RCC 7860 (cell line): ENCODE measurements around the gene EMP1.

Experiments used
- DNase-seq: peaks from one replicate; pipeline ENCODE4 v3.0.0-alpha.2; 2015; ENCODE audit warnings: low spot score
- FAIRE-seq: peaks from 2 replicates; lab custom pipeline; 2012; peaks lifted over from hg19 to GRCh38; lab: Jason Lieb, UNC

Gene EMP1, protein sequence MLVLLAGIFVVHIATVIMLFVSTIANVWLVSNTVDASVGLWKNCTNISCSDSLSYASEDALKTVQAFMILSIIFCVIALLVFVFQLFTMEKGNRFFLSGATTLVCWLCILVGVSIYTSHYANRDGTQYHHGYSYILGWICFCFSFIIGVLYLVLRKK

DNA sequence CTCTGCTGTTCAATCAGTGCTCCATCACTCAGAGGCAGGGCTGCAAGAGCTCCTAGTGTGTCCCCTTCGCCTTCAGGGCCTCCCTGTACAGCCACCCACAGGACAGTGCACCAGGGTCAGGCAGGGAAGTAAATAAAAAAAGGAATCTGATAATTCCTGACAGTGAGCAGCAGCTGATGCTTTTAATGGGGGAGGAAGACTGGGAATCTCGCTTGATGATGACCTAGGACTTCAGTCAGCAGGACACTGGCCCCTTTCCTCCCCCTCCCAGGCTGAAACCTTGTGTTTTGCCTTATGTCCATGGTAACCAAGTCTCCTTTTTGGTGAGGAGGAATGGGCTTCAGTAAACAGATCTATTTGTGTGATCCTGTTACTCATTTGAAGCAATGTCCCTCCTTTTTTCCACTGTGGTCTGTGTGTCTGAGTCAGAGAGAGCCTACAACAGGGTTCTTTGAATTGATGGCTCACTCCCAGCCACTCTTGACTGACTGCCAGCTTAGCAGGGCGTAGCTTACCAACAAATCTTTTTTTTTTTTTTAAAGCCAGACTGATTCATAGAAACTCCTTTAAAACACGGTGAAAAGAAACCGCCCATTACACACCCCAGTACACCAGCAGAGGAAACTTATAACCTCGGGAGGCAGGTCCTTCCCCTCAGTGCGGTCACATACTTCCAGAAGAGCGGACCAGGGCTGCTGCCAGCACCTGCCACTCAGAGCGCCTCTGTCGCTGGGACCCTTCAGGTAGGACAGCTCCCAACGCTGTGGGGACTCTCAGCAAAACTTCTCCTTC lies at the start of gene EMP1:
EMP1 (plus strand) TSS at position 597 of the 792 bp plus-strand sequence. CDS start 14,785 bp downstream, outside the sequence.
- FAIRE-seq (peak; percentile 98), DNase-seq (peak; percentile 99)

DNA sequence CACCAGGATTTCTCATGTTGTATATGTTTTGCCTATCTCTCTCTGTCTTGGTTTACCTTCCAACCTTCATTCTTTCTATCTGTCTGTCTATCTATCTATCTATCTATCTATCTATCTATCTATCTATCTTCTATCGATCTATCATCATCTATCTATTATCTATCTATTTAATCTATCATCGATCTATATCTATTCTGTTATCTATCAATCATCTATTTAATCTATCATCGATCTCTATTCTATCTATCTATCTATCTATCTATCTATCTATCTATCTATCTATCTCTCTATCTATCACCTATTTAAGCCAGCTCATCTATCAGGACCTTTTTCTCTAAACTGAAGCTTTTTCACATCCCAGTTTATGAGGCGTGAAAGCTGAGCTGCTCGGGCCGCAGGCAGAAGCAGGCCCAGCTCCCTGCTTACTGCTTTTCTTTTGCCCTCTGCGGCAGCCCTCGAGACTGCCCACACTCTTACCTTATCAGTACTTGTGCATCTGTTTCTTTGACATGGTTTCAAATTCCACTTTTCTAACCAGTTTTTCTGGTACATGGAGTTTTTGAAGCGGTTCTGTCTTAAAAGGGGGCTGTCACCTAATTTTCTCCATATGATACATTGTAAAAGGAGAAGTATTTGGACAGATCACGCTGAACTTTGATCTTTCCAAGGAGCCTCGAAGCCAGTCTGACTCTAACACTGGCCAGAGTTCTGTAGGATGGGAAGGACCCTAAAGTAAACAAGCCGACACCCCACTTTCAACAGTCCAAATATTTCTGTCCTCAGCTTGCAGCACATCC lies 48.6 kb upstream of the EMP1 start:
- DNase-seq (no peak), FAIRE-seq (no peak)

DNA sequence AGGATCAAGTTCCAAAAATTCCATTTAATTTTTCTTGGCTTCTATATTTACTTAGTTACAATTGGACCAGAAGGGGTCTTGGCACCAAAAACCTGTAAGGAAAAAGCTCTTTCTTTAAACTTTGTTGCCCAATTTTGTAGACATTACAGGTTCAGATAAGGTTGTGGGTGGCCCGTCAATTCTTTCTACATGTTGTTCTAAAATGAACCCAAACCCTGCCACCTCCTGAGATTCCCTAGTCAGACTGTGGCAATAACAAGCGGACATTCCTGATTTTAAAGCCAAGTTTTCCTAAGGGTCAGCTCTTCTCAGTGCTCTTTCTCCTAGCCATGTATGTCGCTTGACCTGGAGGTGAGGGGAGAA lies 48.1 kb upstream of the EMP1 start:
- DNase-seq (no peak), FAIRE-seq (no peak)

DNA sequence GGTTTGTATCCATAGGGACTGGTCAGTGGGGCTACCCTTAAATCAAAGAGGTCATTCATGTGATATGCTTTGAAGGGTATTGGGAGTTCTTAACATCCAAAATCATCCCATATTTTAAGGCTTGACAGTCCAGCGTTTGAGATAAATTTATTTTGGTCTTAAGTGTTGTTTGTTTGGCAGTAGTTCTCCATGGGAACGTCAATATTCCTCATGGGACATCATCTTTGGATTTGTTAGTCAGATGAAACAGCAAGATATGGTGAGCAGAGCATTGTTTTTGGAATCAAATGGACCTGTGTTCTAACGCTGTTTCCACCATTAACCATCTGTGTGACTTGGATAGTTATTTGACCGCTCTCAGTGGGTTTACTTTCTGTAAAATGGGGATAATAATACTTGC lies 47.1 kb upstream of the EMP1 start:
- DNase-seq: no peak
- no peak for FAIRE-seq

DNA sequence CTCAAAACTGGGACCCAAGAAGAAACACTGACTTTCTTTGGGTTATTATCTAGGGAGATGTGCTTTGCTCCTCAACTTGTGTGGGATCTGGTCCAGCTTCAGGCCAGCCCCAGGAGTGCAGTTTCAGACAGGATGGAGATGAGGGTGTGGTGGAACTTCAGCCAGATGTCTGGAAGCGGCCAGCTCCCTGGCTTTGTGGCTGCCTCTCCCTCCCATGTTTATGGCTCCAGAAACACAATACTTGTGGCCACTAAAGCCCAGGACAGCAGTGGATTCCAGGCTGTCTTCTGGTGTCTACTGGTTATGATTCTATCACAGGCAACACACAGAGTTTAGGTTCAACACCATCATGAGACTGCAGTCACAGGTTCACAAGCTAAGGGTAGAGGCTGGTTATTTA lies 44.2 kb upstream of the EMP1 start:
- DNase-seq: no peak
- FAIRE-seq: no peak

DNA sequence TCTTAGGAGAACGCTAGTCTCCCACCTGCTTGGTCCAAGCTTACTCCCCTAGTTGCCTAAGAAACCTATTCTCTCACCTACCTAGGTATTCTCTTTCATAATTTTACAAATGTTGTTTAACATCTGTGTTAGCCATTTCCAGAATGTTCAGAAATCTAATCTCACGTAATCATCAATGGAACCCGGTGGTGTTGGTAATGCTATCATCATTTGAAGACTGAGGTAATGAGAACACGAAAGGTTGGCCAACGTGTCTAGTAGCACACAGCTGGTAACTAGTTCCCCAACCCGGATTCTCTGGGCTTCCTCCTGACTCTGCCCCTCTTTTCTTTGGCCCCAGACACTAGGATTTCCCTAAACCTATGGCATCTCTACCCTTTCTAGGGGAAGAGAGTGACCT lies 43.8 kb upstream of the EMP1 start:
- no peak for FAIRE-seq
- no peak for DNase-seq

DNA sequence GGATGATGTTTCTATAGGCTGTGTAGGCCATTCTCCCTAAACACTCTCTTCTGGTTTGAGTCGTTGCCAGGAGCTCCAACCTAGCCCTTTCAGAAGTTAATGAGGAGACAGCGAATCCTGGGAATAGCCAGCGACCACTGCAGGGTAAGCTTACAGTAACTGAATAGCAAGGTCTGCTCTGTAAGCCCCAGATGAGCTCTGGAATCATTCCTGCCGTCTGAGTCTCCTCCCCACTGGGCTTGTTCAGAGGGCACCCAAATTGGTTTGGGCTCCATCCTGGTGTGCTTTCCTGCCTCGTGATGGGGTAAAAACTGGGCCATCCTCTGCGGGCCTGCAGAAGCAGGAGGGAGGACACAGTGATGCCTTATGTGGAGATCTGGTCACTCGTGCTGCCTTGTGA lies 43.3 kb upstream of the EMP1 start:
- DNase-seq (no peak), FAIRE-seq (no peak)

DNA sequence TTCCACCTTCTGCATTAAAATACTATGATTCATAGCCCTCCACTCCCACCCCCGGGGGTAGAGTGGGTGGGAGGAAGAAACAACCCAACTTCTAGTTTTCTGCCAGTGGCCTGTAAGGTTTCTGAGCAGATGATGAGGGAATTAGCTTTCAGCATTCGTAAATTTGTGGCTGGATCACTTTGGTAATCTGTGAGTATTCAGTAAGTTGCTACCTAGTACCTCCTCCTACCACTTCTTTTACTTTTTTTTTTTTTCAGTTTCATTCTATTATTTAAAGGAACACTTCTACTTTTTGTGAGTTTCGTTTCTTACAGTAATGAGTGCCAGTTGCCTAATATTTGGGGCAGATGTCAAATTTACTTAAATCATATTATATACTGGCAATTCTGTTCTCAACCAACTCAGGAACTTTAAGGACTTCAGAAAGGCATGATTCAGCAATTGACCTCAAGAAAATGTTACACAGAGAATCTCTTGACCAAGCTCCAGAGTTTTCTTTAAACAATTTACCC lies 42.4 kb upstream of the EMP1 start:
- no peak for FAIRE-seq
- DNase-seq: no peak

DNA sequence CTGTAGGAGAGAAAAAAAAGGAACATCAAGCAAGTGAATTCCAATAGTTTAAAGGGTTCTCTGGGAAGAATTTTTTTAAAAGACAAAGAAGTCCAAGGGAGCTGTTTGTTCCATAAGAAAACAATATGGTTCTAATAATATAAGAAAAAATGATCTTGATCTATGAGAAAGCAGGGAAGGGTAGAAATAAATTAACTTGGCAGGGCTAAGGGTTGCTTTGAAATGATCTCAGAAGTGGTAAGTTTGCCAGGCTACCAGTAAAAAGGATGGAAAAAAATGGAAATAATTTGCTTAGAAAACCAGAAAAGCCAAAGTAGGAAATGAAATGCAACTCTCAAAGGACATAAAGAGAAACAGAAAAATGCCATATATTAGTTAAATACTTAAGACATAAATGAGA lies 41.7 kb upstream of the EMP1 start:
- DNase-seq (no peak), FAIRE-seq (no peak)

DNA sequence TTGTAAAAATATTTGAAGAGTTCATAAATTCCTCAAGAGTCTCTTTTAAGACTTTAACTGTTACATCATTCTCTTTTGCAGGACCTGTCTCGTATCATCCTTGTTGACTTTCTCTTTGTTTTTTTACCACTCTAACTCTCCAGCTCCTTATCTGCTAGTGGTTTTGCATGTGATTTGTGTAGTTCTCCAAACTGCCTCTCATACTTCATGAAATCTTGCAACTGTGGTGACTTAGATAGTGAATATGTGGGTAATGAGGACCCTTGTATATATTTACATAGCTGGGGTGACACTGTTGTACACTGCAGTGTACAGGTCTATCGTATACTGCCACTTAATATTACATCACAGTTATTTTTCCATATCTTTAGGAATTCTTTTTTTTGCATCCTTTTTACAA lies 40.2 kb upstream of the EMP1 start:
- FAIRE-seq (no peak), DNase-seq (no peak)

DNA sequence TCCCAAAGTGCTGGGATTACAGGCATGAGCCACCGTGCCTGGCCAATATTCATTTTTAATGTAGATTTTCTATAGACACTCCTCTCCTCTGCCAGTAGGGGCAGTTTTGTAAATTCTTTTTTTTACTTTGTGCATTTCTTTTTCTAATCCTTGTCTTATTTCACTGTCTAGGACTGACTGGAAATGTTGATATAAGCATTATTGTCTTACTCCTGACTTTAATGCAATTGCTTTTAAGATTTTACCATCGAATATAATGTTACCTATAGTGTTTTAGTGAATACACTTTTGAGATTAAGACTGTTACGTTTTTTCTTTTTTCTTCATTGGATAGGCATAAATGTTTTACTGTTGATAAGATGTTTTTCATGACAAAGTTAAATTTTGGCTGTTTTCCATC lies 35.4 kb upstream of the EMP1 start:
- no peak for FAIRE-seq

DNA sequence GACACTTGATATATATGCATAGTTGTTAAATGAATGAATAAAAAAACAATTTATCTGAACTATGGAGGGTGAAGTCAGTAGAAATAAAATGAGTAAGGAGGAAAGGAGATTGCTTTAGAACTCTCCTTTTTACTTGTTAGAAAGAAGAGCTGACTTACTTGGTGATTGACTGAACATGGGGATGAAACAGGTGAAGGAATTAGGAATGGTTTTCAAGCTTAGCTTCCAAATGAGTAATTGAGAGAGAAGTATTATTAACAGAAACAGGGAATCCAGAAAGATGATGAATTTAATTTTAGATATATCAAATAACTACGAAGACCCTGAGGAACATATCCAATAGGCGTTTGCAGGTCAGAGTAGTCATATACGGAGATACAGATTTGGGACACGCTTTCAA lies 33.6 kb upstream of the EMP1 start:
- FAIRE-seq (no peak), DNase-seq (no peak)

More for the DNA sequence above, 35.4 kb upstream of the EMP1 start:
- no peak for DNase-seq

DNA sequence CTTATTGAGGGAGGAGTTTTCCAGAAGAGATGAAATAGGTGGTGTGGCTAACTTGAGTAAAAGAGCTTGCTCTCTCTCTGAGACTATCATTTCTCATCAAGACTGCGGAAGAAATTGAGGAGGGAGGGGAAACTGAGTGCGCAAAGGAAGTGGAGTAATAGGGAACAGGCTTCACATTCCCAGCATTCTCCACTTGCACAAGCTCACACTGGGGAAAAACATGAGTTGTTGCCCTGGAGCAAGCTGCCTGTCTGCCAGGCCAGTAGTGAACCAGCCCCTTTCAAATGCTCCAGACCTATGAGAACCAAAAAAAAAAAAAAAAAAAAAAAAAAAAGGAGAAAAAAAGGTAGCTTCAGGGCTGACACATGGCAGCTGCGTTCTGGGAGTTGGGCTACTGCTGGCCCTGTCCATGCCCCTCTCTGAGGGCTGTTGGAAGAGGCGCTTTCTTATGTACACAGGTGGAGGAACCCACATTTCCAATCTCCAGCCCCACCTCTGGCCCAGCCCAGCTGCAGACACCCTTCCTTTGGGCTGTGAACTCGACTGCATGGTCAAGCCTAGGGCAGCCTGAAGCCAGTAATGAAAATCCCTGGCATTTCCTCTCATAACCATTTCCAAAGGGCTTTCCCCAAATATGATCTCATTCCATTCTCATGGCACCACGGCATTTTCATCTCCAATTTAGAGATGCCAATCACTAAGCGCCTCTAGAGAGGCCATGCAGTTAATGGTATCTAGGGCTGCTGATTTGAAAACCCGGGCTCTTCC lies 32.5 kb upstream of the EMP1 start:
- no peak for DNase-seq
- FAIRE-seq: no peak

DNA sequence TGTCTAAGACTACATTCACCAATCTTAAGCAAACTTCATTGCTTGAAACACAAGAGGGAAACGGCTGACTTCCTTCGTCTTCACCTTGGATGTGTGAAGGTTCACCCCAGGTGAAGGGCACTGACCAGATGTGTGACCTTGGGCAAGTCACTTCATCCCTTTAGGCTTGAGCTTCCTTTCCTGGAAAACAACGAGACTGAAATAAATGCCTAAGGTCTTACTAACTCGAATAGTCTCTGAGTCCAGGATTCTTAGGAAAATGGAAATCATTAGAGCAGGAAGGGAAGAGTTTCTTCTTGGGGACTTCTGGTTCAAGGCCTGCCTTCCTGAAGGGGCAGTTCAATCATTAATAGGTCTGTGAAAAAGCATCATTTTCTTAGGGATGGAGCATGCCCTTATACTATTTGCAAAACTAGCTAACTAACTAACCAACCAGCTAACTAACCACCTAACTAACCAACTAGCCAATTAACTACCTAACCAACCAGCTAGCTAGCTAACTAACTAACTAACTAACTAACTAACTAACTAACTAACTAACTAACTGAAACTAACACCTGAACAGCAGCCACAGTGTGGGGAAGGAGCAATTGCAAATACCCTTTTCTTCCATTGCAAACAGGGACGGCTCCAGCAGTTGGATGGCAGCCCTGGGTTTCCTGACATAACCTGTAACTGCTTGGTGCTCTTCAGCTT lies 31.5 kb upstream of the EMP1 start:
- no peak for FAIRE-seq
- no peak for DNase-seq

DNA sequence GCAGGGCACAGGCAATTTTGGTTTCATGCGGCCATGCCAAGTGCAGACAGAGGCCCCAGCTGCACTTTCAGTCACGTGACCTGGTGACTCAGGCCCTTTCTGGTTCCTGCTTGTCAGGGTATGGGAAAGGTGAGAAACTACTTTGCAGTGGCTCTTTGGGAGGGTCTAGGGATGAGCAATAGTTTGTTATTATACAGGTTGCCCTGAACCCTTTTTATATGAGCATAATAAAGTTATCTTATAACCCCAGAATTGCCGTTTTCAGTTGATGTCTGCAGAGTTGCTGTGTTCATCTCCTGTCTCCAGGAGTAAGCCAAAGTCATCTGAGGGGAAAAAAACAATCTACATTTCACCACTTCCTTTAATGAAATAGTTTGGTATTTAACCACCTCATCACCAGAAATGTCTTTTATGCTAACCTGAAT lies 30.9 kb upstream of the EMP1 start:
- FAIRE-seq (no peak), DNase-seq (peak; percentile 40)

DNA sequence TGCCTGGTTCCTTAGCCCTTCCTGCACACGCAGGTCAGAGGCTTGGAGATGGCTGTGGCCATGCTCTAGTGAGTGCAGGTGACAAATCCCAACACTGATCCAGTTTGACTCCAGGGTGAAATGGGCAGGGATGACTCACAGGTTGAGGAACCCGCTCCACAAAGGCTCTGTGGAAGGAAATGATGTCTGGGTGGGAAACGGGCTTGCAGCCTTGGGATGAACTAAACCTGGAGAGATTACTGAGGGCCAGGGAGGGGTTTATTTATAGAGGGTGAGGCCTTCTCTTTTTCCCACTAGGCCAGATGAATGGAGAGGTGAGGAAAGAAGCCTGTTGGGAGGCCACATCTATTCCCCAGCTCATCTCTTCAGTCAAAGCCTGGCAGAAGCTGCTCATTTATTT lies 29.3 kb upstream of the EMP1 start:
- DNase-seq: no peak
- no peak for FAIRE-seq

DNA sequence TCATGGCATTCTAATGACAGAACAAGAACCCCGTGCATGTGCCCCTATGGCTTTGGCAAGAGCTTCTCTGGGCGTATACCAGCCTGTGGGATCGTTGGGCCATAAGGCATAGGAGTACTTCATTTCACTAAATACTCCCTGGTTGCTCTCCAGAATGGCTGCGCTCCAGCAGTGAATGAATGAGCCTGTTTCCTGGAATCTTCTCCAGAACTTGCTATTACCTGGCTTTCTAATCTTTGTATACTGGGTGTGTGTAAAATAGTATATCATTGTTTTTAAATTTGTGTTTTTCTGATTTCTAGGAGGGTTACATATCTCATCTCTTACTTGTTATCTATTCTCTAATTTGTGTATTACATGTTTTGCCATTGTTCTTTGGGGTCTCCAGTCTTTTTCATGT lies 28.6 kb upstream of the EMP1 start:
- FAIRE-seq (no peak), DNase-seq (no peak)

DNA sequence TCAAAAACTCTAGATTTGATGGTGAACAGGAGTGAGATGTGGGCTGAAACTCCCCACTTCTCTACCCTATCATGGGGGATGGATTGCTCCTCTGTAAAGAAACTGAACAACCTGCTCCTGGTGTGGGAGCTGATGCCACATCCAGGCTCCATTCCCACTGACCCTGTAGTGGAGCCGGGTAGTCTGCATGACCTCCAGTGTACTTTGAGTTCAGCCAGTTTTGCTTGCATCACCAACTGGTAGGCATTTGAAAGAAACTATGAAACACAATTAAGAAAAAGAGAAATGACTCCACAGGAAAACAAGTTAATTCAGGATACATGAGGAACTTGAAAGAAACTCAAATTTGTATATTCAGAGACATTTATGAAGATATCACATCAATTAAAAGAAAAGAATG lies 27.3 kb upstream of the EMP1 start:
- FAIRE-seq: no peak
- DNase-seq: no peak

DNA sequence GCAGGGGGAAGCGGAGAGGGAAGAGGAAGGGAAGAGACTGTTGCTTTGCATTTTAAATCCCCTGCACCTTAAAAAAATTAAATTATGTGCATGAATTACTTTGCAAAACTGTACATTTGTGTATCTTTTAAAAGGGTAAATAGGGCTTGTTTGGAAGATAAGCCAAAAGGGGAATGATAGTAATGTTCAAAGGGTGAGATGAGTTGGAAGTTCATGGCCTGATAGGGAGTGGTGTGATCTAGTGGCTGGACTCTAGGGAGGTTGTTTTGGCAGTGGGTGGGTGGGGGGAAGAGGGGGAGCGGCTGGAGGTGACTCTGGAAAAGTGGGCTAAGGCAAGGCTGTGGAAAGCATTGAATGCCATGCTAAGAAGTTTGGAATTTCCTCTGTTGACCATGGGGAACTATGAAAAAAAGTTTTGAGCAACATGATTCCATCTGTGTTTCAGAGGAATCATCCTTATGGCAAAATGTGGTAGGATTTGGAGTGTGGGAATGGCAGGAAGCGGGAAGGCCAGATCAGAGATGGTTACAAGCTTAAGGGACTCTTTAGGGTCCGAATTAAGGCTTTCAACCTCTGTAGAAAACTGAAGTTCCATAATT lies 25.5 kb upstream of the EMP1 start:
- DNase-seq (no peak), FAIRE-seq (no peak)
